Endodermal cell (in vitro differentiated cells): Measurements from ENCODE around the gene SRRT. TPM values are rescaled to one million over a fixed set of nuclear protein-coding genes. Genes with fewer than 3 reads are reported as not detected.
A peak's percentile ranks its signal among the peaks of the same experiment; 100 is the strongest.
"Not testable (repeated sequence)": the region's sequence is repeated elsewhere in the genome, so short reads cannot be mapped to it uniquely, and the experiment has no call there.

Source experiments
- DNase-seq: peaks from one replicate; pipeline ENCODE4 v3.0.0-alpha.2; 2017
- H3K27ac ChIP-seq: 2 replicates; pipeline ENCODE4 v1.5.1; 2013; ENCODE audit warnings: mild to moderate bottlenecking, low read depth, low read length, moderate library complexity
- H3K27me3 ChIP-seq: 2 replicates; pipeline ENCODE4 v1.6.1; 2013; ENCODE audit warnings: mild to moderate bottlenecking, low read length, moderate library complexity; ENCODE audit not compliant: insufficient read depth, control insufficient read depth, poor library complexity, severe bottlenecking
- H3K36me3 ChIP-seq: 2 replicates; pipeline ENCODE4 v1.7.0; 2013; ENCODE audit warnings: mild to moderate bottlenecking, low read length, moderate library complexity; ENCODE audit not compliant: control insufficient read depth, insufficient read depth
- H3K4me1 ChIP-seq: one replicate; pipeline ENCODE4 v1.7.0; 2013; ENCODE audit warnings: low read length; ENCODE audit not compliant: control insufficient read depth, insufficient read depth
- H3K4me3 ChIP-seq: 2 replicates; pipeline ENCODE4 v1.5.1; 2013; ENCODE audit warnings: mild to moderate bottlenecking, low read length, moderate library complexity
- H3K9ac ChIP-seq: 2 replicates; pipeline ENCODE4 v1.6.1; 2013; ENCODE audit warnings: mild to moderate bottlenecking, low read length, moderate library complexity; ENCODE audit not compliant: poor library complexity, severe bottlenecking; ENCODE audit errors: extremely low read depth
- H3K9me3 ChIP-seq: 2 replicates; pipeline ENCODE4 v1.6.1; 2013; ENCODE audit warnings: mild to moderate bottlenecking, low read length, moderate library complexity; ENCODE audit not compliant: control insufficient read depth
- H3K27ac Mint-ChIP-seq: 2 replicates; pipeline ENCODE4 v1.8.0; 2020; ENCODE audit warnings: mixed read lengths
- H3K27me3 Mint-ChIP-seq: 2 replicates; pipeline ENCODE4 v1.8.0; 2021; ENCODE audit warnings: mild to moderate bottlenecking, mixed read lengths; ENCODE audit not compliant: insufficient read depth
- H3K36me3 Mint-ChIP-seq: 2 replicates; pipeline ENCODE4 v1.8.0; 2020; ENCODE audit warnings: low read depth, mixed read lengths
- H3K4me1 Mint-ChIP-seq: 2 replicates; pipeline ENCODE4 v1.8.0; 2020; ENCODE audit warnings: mixed read lengths
- H3K4me3 Mint-ChIP-seq: 2 replicates; pipeline ENCODE4 v1.8.0; 2020; ENCODE audit warnings: mild to moderate bottlenecking, moderate library complexity, mixed read lengths
- H3K9me3 Mint-ChIP-seq: 2 replicates; pipeline ENCODE4 v1.8.0; 2020; ENCODE audit warnings: mild to moderate bottlenecking, mixed read lengths
- CTCF ChIP-seq: fragments of 200-600 bp; sonication (generic); conservative IDR thresholded peaks from 2 replicates; pipeline ENCODE4 v1.5.0; 2021; ENCODE audit warnings: antibody characterized with exemption, mild to moderate bottlenecking
- WGBS, 2 experiments: methylation state at CpG; one replicate each; pipeline versions ENCODE4 v1.1.5 to v1.1.7; 2013; ENCODE audit warnings: missing lambda C conversion rate in 2 of 2, mixed read lengths in 1 of 2; ENCODE audit not compliant: insufficient coverage in 1 of 2, insufficient read length in 1 of 2; 5-methylcytosine and 5-hydroxymethylcytosine counted together
- total RNA-seq, 2 donors: library from RNA; stranded (reverse); fragmentation: NEBNext Ultra II Directional in 1 of 2; extraction: Animal tissue kit (Norgen Biotek cat#: 25700) in 1 of 2; gene quantifications; 2 replicates in 1 of 2; 3 replicates in 1 of 2; pipeline ENCODE4 v1.2.1, GENCODE V29; 2021

SRRT gene
- total RNA-seq, 2 donors from 2014 or later = 186 to 236 TPM

- Mint-ChIP-seq H3K4me3 (no peak overlapping the region), H3K36me3 (no peaks in the 10 kb centered on the region), H3K9me3 (peaks cover 19% of the 10 kb centered on the region), H3K27me3 (no peaks in the 10 kb centered on the region), H3K27ac (no peak overlapping the region), H3K4me1 (peaks cover 10% of the 10 kb centered on the region)
- DNase-seq = no peak
- no peak overlapping the region for H3K27ac ChIP-seq
- TF ChIP-seq CTCF = no peak
- H3K4me3 ChIP-seq = no peak overlapping the region
- no peaks in the 10 kb centered on the region for H3K27me3 ChIP-seq
- no peaks in the 10 kb centered on the region for H3K36me3 ChIP-seq
- H3K9me3 ChIP-seq = peaks cover 13% of the 10 kb centered on the region
- no peaks in the 10 kb centered on the region for H3K4me1 ChIP-seq
- H3K9ac ChIP-seq = no peak overlapping the region
Measured at GRCh38 chr7:100921039-100921438, 46.1 kb downstream of the SRRT start.

GRCh38 chr7:100923616-100924015 lies 48.7 kb downstream of the SRRT start:
- H3K36me3 ChIP-seq, H3K27me3 Mint-ChIP-seq, H3K4me1 ChIP-seq, H3K4me1 Mint-ChIP-seq, H3K27me3 ChIP-seq, H3K4me3 ChIP-seq, H3K27ac Mint-ChIP-seq, H3K27ac ChIP-seq, H3K36me3 Mint-ChIP-seq, H3K9ac ChIP-seq: not testable (repeated sequence)
- DNase-seq = peak; percentile 66
- H3K4me3 Mint-ChIP-seq = peak overlapping the region; percentile 17
- 37 to 54% methylated on average over 4 of the region's 4 CpGs for WGBS, 2 experiments
- peaks cover 19% of the 10 kb centered on the region for H3K9me3 Mint-ChIP-seq
- H3K9me3 ChIP-seq = peaks cover 13% of the 10 kb centered on the region

GRCh38 chr7:100929808-100930174 lies 54.9 kb downstream of the SRRT start:
- no peak overlapping the region for H3K4me3 ChIP-seq
- peak overlapping the region; percentile 93 for H3K27ac Mint-ChIP-seq
- H3K4me1 Mint-ChIP-seq = peaks cover 12% of the 10 kb centered on the region
- peaks cover 28% of the 10 kb centered on the region for H3K9me3 ChIP-seq
- no peaks in the 10 kb centered on the region for H3K4me1 ChIP-seq
- no peaks in the 10 kb centered on the region for H3K36me3 ChIP-seq
- no peaks in the 10 kb centered on the region for H3K27me3 ChIP-seq
- TF ChIP-seq CTCF = no peak
- peaks cover 38% of the 10 kb centered on the region for H3K9me3 Mint-ChIP-seq
- H3K27me3 Mint-ChIP-seq = peaks cover 1% of the 10 kb centered on the region
- peaks cover 26% of the 10 kb centered on the region for H3K36me3 Mint-ChIP-seq
- no peak for DNase-seq
- no peak overlapping the region for H3K4me3 Mint-ChIP-seq
- H3K27ac ChIP-seq = no peak overlapping the region
- 92 to 100% methylated on average over 1 of the region's 1 CpG for WGBS, 2 experiments
- H3K9ac ChIP-seq = no peak overlapping the region

- peak; percentile 66 for DNase-seq
- TF ChIP-seq CTCF = no peak
- Histone ChIP-seq H3K4me3 (no peak overlapping the region), H3K27me3 (no peaks in the 10 kb centered on the region), H3K9ac (no peak overlapping the region), H3K27ac (no peak overlapping the region), H3K9me3 (peaks cover 28% of the 10 kb centered on the region), H3K36me3 (no peaks in the 10 kb centered on the region), H3K4me1 (no peaks in the 10 kb centered on the region)
- WGBS, 2 experiments = 88 to 100% methylated on average over 1 to 4 of the region's 4 CpGs
- Mint-ChIP-seq H3K4me1 (peaks cover 12% of the 10 kb centered on the region), H3K27ac (no peak overlapping the region), H3K36me3 (peaks cover 41% of the 10 kb centered on the region), H3K27me3 (peaks cover 1% of the 10 kb centered on the region), H3K4me3 (no peak overlapping the region), H3K9me3 (peaks cover 57% of the 10 kb centered on the region)
Measured at GRCh38 chr7:100933734-100934133, 58.8 kb downstream of the SRRT start.

- not testable (repeated sequence) for H3K27me3 Mint-ChIP-seq, H3K4me1 Mint-ChIP-seq, H3K4me3 ChIP-seq, H3K4me1 ChIP-seq, H3K9ac ChIP-seq, H3K27me3 ChIP-seq, DNase-seq, H3K27ac Mint-ChIP-seq, H3K36me3 ChIP-seq, H3K4me3 Mint-ChIP-seq, H3K27ac ChIP-seq
- peaks cover 70% of the 10 kb centered on the region for H3K9me3 Mint-ChIP-seq
- peaks cover 51% of the 10 kb centered on the region for H3K36me3 Mint-ChIP-seq
- H3K9me3 ChIP-seq = peaks cover 28% of the 10 kb centered on the region
- WGBS, 2 experiments = 97% methylated on average over 2 of the region's 2 CpGs; no CpG with 5 or more reads in 1 of the 2 experiments
Measured at GRCh38 chr7:100935381-100935780, 60.5 kb downstream of the SRRT start.
